H1 (cell line): ENCODE measurements around the gene ENDOD1. TPM values are rescaled to one million over a fixed set of nuclear protein-coding genes. Genes with fewer than 3 reads are reported as not detected.

Experiments used
- CTCF ChIA-PET: fragments of 300-600 bp; sonication (Branson Sonifier 250); formaldehyde crosslinking; loops from one replicate; lab custom pipeline; 2021; ENCODE audit not compliant: partially characterized antibody; lab: Charles Lee
- POLR2A ChIA-PET: fragments of 300-600 bp; sonication (Branson Sonifier 250); formaldehyde crosslinking; loops from one replicate; lab custom pipeline; 2021; ENCODE audit warnings: inconsistent platforms; ENCODE audit not compliant: partially characterized antibody; lab: Charles Lee
- DNase-seq, 2 experiments: peaks; one replicate each; pipeline versions ENCODE4 v3.0.0 to v3.0.0-alpha.2; 2010 to 2022; ENCODE audit warnings: low spot score in 2 of 2, low read depth in 1 of 2, mixed read lengths in 1 of 2
- FAIRE-seq: peaks from 2 replicates; lab custom pipeline; 2011; peaks lifted over from hg19 to GRCh38; lab: Jason Lieb, UNC
- H2AFZ ChIP-seq: 2 replicates; pipeline ENCODE4 v1.8.1; 2012; ENCODE audit warnings: low read length, inconsistent platforms
- H2AK5ac ChIP-seq: 2 replicates; pipeline ENCODE4 v1.6.1; 2013; ENCODE audit warnings: low read depth, low read length
- H2BK120ac ChIP-seq: replicated peaks from 2 replicates; pipeline ENCODE3; 2013; ENCODE audit warnings: low read depth, low read length, inconsistent platforms
- H2BK12ac ChIP-seq: 2 replicates; pipeline ENCODE4 v1.6.1; 2013; ENCODE audit warnings: low read depth, low read length
- H2BK15ac ChIP-seq: 2 replicates; pipeline ENCODE4 v1.6.1; 2013; ENCODE audit warnings: low read length
- H2BK20ac ChIP-seq: 2 replicates; pipeline ENCODE4 v1.6.1; 2013; ENCODE audit warnings: low read length
- H2BK5ac ChIP-seq: 2 replicates; pipeline ENCODE4 v1.6.1; 2013; ENCODE audit warnings: low read depth, low read length
- H3K14ac ChIP-seq: 2 replicates; pipeline ENCODE4 v1.6.1; 2013; ENCODE audit warnings: inconsistent platforms; ENCODE audit not compliant: insufficient read length
- H3K18ac ChIP-seq: 2 replicates; pipeline ENCODE4 v1.6.1; 2013; ENCODE audit warnings: low read length; ENCODE audit errors: extremely low read depth
- H3K23ac ChIP-seq: 2 replicates; pipeline ENCODE4 v1.6.1; 2013; ENCODE audit warnings: inconsistent platforms; ENCODE audit not compliant: insufficient read length
- H3K23me2 ChIP-seq: 2 replicates; pipeline ENCODE4 v1.6.1; 2013; ENCODE audit warnings: low read depth, low read length
- H3K27ac ChIP-seq: 2 replicates; pipeline ENCODE4 v1.6.1; 2011; ENCODE audit warnings: low read depth, low read length, inconsistent platforms
- H3K27me3 ChIP-seq, 4 experiments: replicated peaks in 1 of 4; 1 replicate in 1 of 4; 2 replicates in 3 of 4; pipeline versions ENCODE4 v1.6.1 to v1.8.1; 2011 to 2013; ENCODE audit warnings: low read length in 3 of 4, mild to moderate bottlenecking in 3 of 4, inconsistent platforms in 2 of 4, mixed read lengths in 2 of 4, moderate library complexity in 1 of 4; ENCODE audit not compliant: control insufficient read depth in 3 of 4, insufficient read depth in 3 of 4; ENCODE audit errors: extremely low read depth in 1 of 4
- H3K36me3 ChIP-seq, 4 experiments: 2 replicates each; pipeline versions ENCODE4 v1.6.1 to v1.8.1; 2011 to 2013; ENCODE audit warnings: mild to moderate bottlenecking in 4 of 4, low read length in 3 of 4, moderate library complexity in 2 of 4, control low read depth in 1 of 4, inconsistent platforms in 1 of 4; ENCODE audit not compliant: insufficient read depth in 4 of 4, control insufficient read depth in 2 of 4
- H3K4ac ChIP-seq: replicated peaks from 2 replicates; pipeline ENCODE3; 2013; ENCODE audit warnings: low read length, low read depth, mixed read lengths, inconsistent platforms; ENCODE audit not compliant: insufficient read length
- H3K4me1 ChIP-seq, 4 experiments: replicated peaks in 1 of 4; 1 replicate in 1 of 4; 2 replicates in 3 of 4; pipeline versions ENCODE4 v1.6.1 to v1.8.1; 2011 to 2013; ENCODE audit warnings: low read length in 3 of 4, inconsistent platforms in 2 of 4, mixed read lengths in 1 of 4; ENCODE audit not compliant: insufficient read depth in 4 of 4, control insufficient read depth in 3 of 4
- H3K4me2 ChIP-seq, 2 experiments: 2 replicates each; pipeline versions ENCODE4 v1.6.1 to v1.8.1; 2011 to 2013; ENCODE audit warnings: low read depth in 2 of 2, low read length in 2 of 2, control low read depth in 1 of 2, inconsistent platforms in 1 of 2, mild to moderate bottlenecking in 1 of 2; ENCODE audit not compliant: insufficient read depth in 1 of 2
- H3K4me3 ChIP-seq, 4 experiments: fragments of 200-600, 300-600 bp in 1 of 4; sonication (generic), shearing (Covaris generic), sonication (Bioruptor Twin) in 1 of 4; 2 replicates each; pipeline versions ENCODE4 v1.5.1 to v1.8.1; 2011 to 2016; ENCODE audit warnings: low read length in 4 of 4, low read depth in 3 of 4, control low read depth in 2 of 4, inconsistent platforms in 2 of 4, mild to moderate bottlenecking in 2 of 4, mixed read lengths in 1 of 4, moderate library complexity in 1 of 4; ENCODE audit not compliant: insufficient read depth in 2 of 4; ENCODE audit errors: extremely low read depth in 1 of 4
- H3K56ac ChIP-seq: replicated peaks from 2 replicates; pipeline ENCODE3; 2013; ENCODE audit warnings: low read depth, mild to moderate bottlenecking, mixed read lengths, low read length, inconsistent platforms; ENCODE audit not compliant: insufficient read length
- H3K79me1 ChIP-seq: 2 replicates; pipeline ENCODE4 v1.6.1; 2013; ENCODE audit warnings: low read depth, low read length, control low read depth
- H3K79me2 ChIP-seq, 2 experiments: 2 replicates each; pipeline versions ENCODE4 v1.6.1 to v1.8.1; 2012 to 2013; ENCODE audit warnings: low read length in 2 of 2, mild to moderate bottlenecking in 2 of 2, inconsistent platforms in 1 of 2; ENCODE audit not compliant: insufficient read depth in 2 of 2, control insufficient read depth in 1 of 2
- H3K9ac ChIP-seq, 4 experiments: replicated peaks in 1 of 4; 1 replicate in 1 of 4; 2 replicates in 3 of 4; pipeline versions ENCODE4 v1.6.1 to v1.8.1; 2011 to 2013; ENCODE audit warnings: low read depth in 3 of 4, low read length in 3 of 4, control low read depth in 2 of 4, mild to moderate bottlenecking in 2 of 4, moderate library complexity in 2 of 4, inconsistent platforms in 1 of 4; ENCODE audit errors: extremely low read depth in 1 of 4
- H3K9me3 ChIP-seq, 2 experiments: 2 replicates each; pipeline versions ENCODE4 v1.6.1 to v1.8.1; 2012 to 2013; ENCODE audit warnings: mild to moderate bottlenecking in 2 of 2, moderate library complexity in 2 of 2, control low read depth in 1 of 2, inconsistent platforms in 1 of 2, low read depth in 1 of 2, low read length in 1 of 2, mixed read lengths in 1 of 2; ENCODE audit not compliant: insufficient read depth in 2 of 2
- H4K20me1 ChIP-seq, 2 experiments: replicated peaks in 1 of 2; 2 replicates each; pipeline versions ENCODE3 to v1.8.1; 2011 to 2013; ENCODE audit warnings: inconsistent platforms in 2 of 2, low read length in 2 of 2, mild to moderate bottlenecking in 1 of 2; ENCODE audit not compliant: insufficient read depth in 2 of 2, control insufficient read depth in 1 of 2
- H4K5ac ChIP-seq: 2 replicates; pipeline ENCODE4 v1.6.1; 2013; ENCODE audit warnings: low read length, low read depth, mixed read lengths, inconsistent platforms; ENCODE audit not compliant: insufficient read length
- H4K8ac ChIP-seq: 2 replicates; pipeline ENCODE4 v1.8.0; 2013; ENCODE audit warnings: mild to moderate bottlenecking, moderate library complexity, low read length, inconsistent platforms; ENCODE audit not compliant: insufficient read depth; ENCODE audit errors: extremely low read depth
- H4K91ac ChIP-seq: replicated peaks from 2 replicates; pipeline ENCODE3; 2013; ENCODE audit warnings: low read length, mixed read lengths, inconsistent platforms; ENCODE audit not compliant: insufficient read length
- BCL11A ChIP-seq, 2 experiments: IDR thresholded peaks; one replicate each; pipeline ENCODE4 v1.6.1; 2011; ENCODE audit warnings: low read depth in 2 of 2, low read length in 2 of 2, mild to moderate bottlenecking in 2 of 2
- BRCA1 ChIP-seq: IDR thresholded peaks from 2 replicates; pipeline ENCODE4 v1.6.1; 2012; ENCODE audit warnings: low read depth, low read length, improper control_type of control experiment
- CBX5 ChIP-seq: fragments of 300-800, 300-1000 bp; sonication (generic); IDR thresholded peaks from 2 replicates; pipeline ENCODE4 v1.7.1; 2016; ENCODE audit warnings: antibody characterized with exemption, low read length, low read depth
- CEBPB ChIP-seq: IDR thresholded peaks from 2 replicates; pipeline ENCODE4 v1.6.1; 2012; ENCODE audit warnings: low read depth, low read length
- EP300 ChIP-seq, 2 experiments: IDR thresholded peaks; 1 replicate in 1 of 2; 2 replicates in 1 of 2; pipeline ENCODE4 v1.6.1; 2011 to 2012; ENCODE audit warnings: low read depth in 2 of 2, low read length in 2 of 2, mild to moderate bottlenecking in 2 of 2, borderline replicate concordance in 1 of 2, inconsistent platforms in 1 of 2, moderate library complexity in 1 of 2
- JUN ChIP-seq: IDR thresholded peaks from 2 replicates; pipeline ENCODE4 v1.6.1; 2011; ENCODE audit warnings: low read depth, mild to moderate bottlenecking, improper control_type of control experiment, low read length
- NRF1 ChIP-seq: IDR thresholded peaks from 2 replicates; pipeline ENCODE4 v1.6.1; 2011; ENCODE audit warnings: mild to moderate bottlenecking, low read depth, low read length, improper control_type of control experiment
- SP2 ChIP-seq: IDR thresholded peaks from 2 replicates; pipeline ENCODE4 v1.6.1; 2012; ENCODE audit warnings: mild to moderate bottlenecking, low read length, inconsistent platforms
- SRF ChIP-seq: IDR thresholded peaks from 2 replicates; pipeline ENCODE4 v1.6.1; 2011; ENCODE audit warnings: mild to moderate bottlenecking, low read depth, low read length, moderate library complexity
- SUZ12 ChIP-seq: fragments of 200-600 bp; sonication (generic); IDR thresholded peaks from 2 replicates; pipeline ENCODE4 v1.6.1; 2012; ENCODE audit warnings: mild to moderate bottlenecking, inconsistent platforms, low read length, moderate library complexity, mixed read lengths
- TAF1 ChIP-seq: IDR thresholded peaks from 2 replicates; pipeline ENCODE4 v1.6.1; 2011; ENCODE audit warnings: mild to moderate bottlenecking, low read depth, low read length
- WGBS, 2 experiments: shearing (Covaris generic) in 1 of 2; methylation state at CpG; one replicate each; pipeline versions ENCODE4 v1.1.6 to v1.1.7; 2013 to 2015; ENCODE audit warnings: low lambda C conversion rate in 2 of 2, mixed read lengths in 2 of 2, inconsistent platforms in 1 of 2, low coverage in 1 of 2, missing lambda C conversion rate in 1 of 2; ENCODE audit not compliant: insufficient replicate concordance in 2 of 2, insufficient coverage in 1 of 2, insufficient read length in 1 of 2; ENCODE audit errors: extremely low coverage in 1 of 2, missing lambda C conversion rate in 1 of 2; 5-methylcytosine and 5-hydroxymethylcytosine counted together
- polyA plus RNA-seq, 7 experiments: library from polyadenylated mRNA; depleted of rRNA in 3 of 7; stranded (reverse) in 5 of 7; unstranded in 2 of 7; fragments of >200 nt in 5 of 7; fragments of 200-250 nt in 2 of 7; gene quantifications; 1 replicate in 5 of 7; 2 replicates in 1 of 7; 4 replicates in 1 of 7; pipeline versions ENCODE4 v1.2.1 to v1.2.3, GENCODE V29; 2011 to 2013; ENCODE audit warnings: missing spikeins in 2 of 7, mixed read lengths in 2 of 7
- total RNA-seq: library from RNA; stranded (reverse); fragmentation: NEBNext Ultra II Directional; extraction: Animal tissue kit (Norgen Biotek cat#: 25700); gene quantifications from 2 replicates; pipeline ENCODE4 v1.2.1, GENCODE V29; 2021

The ENDOD1 gene
- total and polyA plus RNA-seq, 2 of the 8 experiments (the other 6 are each of a cell fraction or from before 2014, with no cell fraction given), result 1.2 to 2.5 TPM

- TF ChIP-seq TAF1 (no peak), BCL11A (IDR thresholded peaks at IDR 0.05; ENCODE audit: low read depth in 2 of 2, low read length in 2 of 2) (no peak), NRF1 (no peak), JUN (no peak), BRCA1 (no peak), CBX5 (no peak), CEBPB (no peak), SP2 (no peak), SUZ12 (no peak), SRF (no peak), EP300 (IDR thresholded peaks at IDR 0.05; ENCODE audit: borderline replicate concordance in 1 of 2, low read depth in 2 of 2, low read length in 2 of 2) (no peak)
- TF ChIP-seq, all 59 proteins: peak for 0
- 89% methylated on average over 1 of the region's 1 CpG; no CpG with 5 or more reads in 1 of the 2 experiments for WGBS, 2 experiments
- CTCF ChIA-PET, result interaction anchor here (1.2 to 1.5 kb wide), 2 partner anchors 12 to 31 kb away, joined by 3 to 4 read pairs; no protein-coding TSS in a partner anchor
Observed at GRCh38 chr11:95042239-95042638, 47.4 kb upstream of the ENDOD1 start.

More at GRCh38 chr11:95042239-95042638, 47.4 kb upstream of the ENDOD1 start:
- Histone ChIP-seq H4K20me1 (no peaks in the 10 kb centered on the region), H3K9ac (no peak overlapping the region), H3K56ac (no peak overlapping the region), H2BK5ac (no peak overlapping the region), H3K79me1 (no peaks in the 10 kb centered on the region), H4K91ac (no peak overlapping the region), H2AK5ac (no peak overlapping the region), H3K27ac (no peak overlapping the region), H3K4ac (no peak overlapping the region), H2BK20ac (no peak overlapping the region), H2BK120ac (no peak overlapping the region), H3K23me2 (no peaks in the 10 kb centered on the region), H2BK12ac (no peak overlapping the region), H3K27me3 (no peaks in the 10 kb centered on the region; a peak in 1 of 7 replicates), H3K14ac (no peak overlapping the region), H3K4me2 (no peak overlapping the region), H2BK15ac (no peak overlapping the region), H3K23ac (no peak overlapping the region), H3K4me1 (no peaks in the 10 kb centered on the region), H3K9me3 (peaks cover 0 to 4% of the 10 kb centered on the region in 2 experiments; a peak in 2 of 4 replicates), H4K8ac (no peak overlapping the region), H4K5ac (no peak overlapping the region), H3K36me3 (no peaks in the 10 kb centered on the region), H2AFZ (no peak overlapping the region), H3K79me2 (no peaks in the 10 kb centered on the region), H3K18ac (no peak overlapping the region), H3K4me3 (no peak overlapping the region)
- FAIRE-seq (no peak), DNase-seq (no peak)
- POLR2A ChIA-PET, result interaction anchor here (0.9 kb wide), 1 partner anchor 25 kb away, joined by 3 read pairs; no protein-coding TSS in a partner anchor
